ENCODE data around the gene CLIC1.

Gene CLIC1

GRCh38 chr6:31767096-31767645, 30.8 kb upstream of the CLIC1 start:
- no peak for TF ChIP-seq EZH2phosphoT487 (IDR thresholded peaks at IDR 0.05; ENCODE audit: borderline replicate concordance)
- no peak for TF ChIP-seq CTCF (conservative IDR thresholded peaks at IDR 0.05; ENCODE audit: low read length)
- Histone ChIP-seq H3K4me1 (ENCODE audit: insufficient read depth, low read length, poor library complexity, severe bottlenecking) (peaks cover 6% of the 10 kb centered on the region), H3K4me3 (ENCODE audit: low read length, poor library complexity, severe bottlenecking) (no peak overlapping the region)

GRCh38 chr6:31765910-31766794, 29.8 kb upstream of the CLIC1 start:
- Histone ChIP-seq H3K9me2 (replicated peaks; ENCODE audit: low read depth, low read length) (no peaks in the 10 kb centered on the region), H3K27me3 (ENCODE audit: insufficient read depth, low read length, poor library complexity, severe bottlenecking) (no peaks in the 10 kb centered on the region), H2AFZ (ENCODE audit: low read length) (no peak overlapping the region), H3K9ac (ENCODE audit: low read depth, low read length, poor library complexity, severe bottlenecking) (no peak overlapping the region), H3K79me2 (ENCODE audit: insufficient read depth, low read length) (no peaks in the 10 kb centered on the region), H3F3A (ENCODE audit: low read depth) (no peaks in the 10 kb centered on the region), H3K4me2 (ENCODE audit: low read depth, low read length, poor library complexity, severe bottlenecking) (no peak overlapping the region), H4K20me1 (ENCODE audit: insufficient read depth, low read length, poor library complexity, severe bottlenecking) (no peaks in the 10 kb centered on the region), H3K36me3 (ENCODE audit: insufficient read depth, low read length) (no peaks in the 10 kb centered on the region), H3K4me1 (ENCODE audit: insufficient read depth, low read length, poor library complexity, severe bottlenecking) (peaks cover 3% of the 10 kb centered on the region), H3K4me3 (ENCODE audit: low read length, poor library complexity, severe bottlenecking) (no peak overlapping the region), H3K9me3 (ENCODE audit: insufficient read depth, low read depth, low read length) (no peaks in the 10 kb centered on the region)
- TF ChIP-seq EZH2phosphoT487 (IDR thresholded peaks at IDR 0.05; ENCODE audit: borderline replicate concordance) (no peak), CTCF (conservative IDR thresholded peaks at IDR 0.05; ENCODE audit: low read length) (no peak)

More at GRCh38 chr6:31767096-31767645, 30.8 kb upstream of the CLIC1 start:
- Histone ChIP-seq H3K27me3 (ENCODE audit: insufficient read depth, low read length, poor library complexity, severe bottlenecking) (no peaks in the 10 kb centered on the region), H4K20me1 (ENCODE audit: insufficient read depth, low read length, poor library complexity, severe bottlenecking) (no peaks in the 10 kb centered on the region), H3K9ac (ENCODE audit: low read depth, low read length, poor library complexity, severe bottlenecking) (no peak overlapping the region), H3K9me2 (replicated peaks; ENCODE audit: low read depth, low read length) (no peaks in the 10 kb centered on the region), H3K4me2 (ENCODE audit: low read depth, low read length, poor library complexity, severe bottlenecking) (no peak overlapping the region), H3F3A (ENCODE audit: low read depth) (no peaks in the 10 kb centered on the region), H3K79me2 (ENCODE audit: insufficient read depth, low read length) (no peaks in the 10 kb centered on the region), H2AFZ (ENCODE audit: low read length) (no peak overlapping the region), H3K36me3 (ENCODE audit: insufficient read depth, low read length) (no peaks in the 10 kb centered on the region), H3K9me3 (ENCODE audit: insufficient read depth, low read depth, low read length) (no peaks in the 10 kb centered on the region)

GRCh38 chr6:31765559-31765909, 29.2 kb upstream of the CLIC1 start:
- Histone ChIP-seq H3K4me2 (ENCODE audit: low read depth, low read length, poor library complexity, severe bottlenecking) (no peak overlapping the region), H3F3A (ENCODE audit: low read depth) (no peaks in the 10 kb centered on the region), H3K4me1 (ENCODE audit: insufficient read depth, low read length, poor library complexity, severe bottlenecking) (peaks cover 3% of the 10 kb centered on the region), H3K9me2 (replicated peaks; ENCODE audit: low read depth, low read length) (no peaks in the 10 kb centered on the region), H3K9ac (ENCODE audit: low read depth, low read length, poor library complexity, severe bottlenecking) (no peak overlapping the region), H4K20me1 (ENCODE audit: insufficient read depth, low read length, poor library complexity, severe bottlenecking) (no peaks in the 10 kb centered on the region), H3K36me3 (ENCODE audit: insufficient read depth, low read length) (no peaks in the 10 kb centered on the region), H3K79me2 (ENCODE audit: insufficient read depth, low read length) (no peaks in the 10 kb centered on the region), H2AFZ (ENCODE audit: low read length) (no peak overlapping the region), H3K9me3 (ENCODE audit: insufficient read depth, low read depth, low read length) (no peaks in the 10 kb centered on the region), H3K4me3 (ENCODE audit: low read length, poor library complexity, severe bottlenecking) (no peak overlapping the region), H3K27me3 (ENCODE audit: insufficient read depth, low read length, poor library complexity, severe bottlenecking) (no peaks in the 10 kb centered on the region)
- no peak for TF ChIP-seq EZH2phosphoT487 (IDR thresholded peaks at IDR 0.05; ENCODE audit: borderline replicate concordance)
- no peak for TF ChIP-seq CTCF (conservative IDR thresholded peaks at IDR 0.05; ENCODE audit: low read length)

All from Loucy (cell line).